Effector memory CD8-positive, alpha-beta T cell (primary cell): ENCODE measurements around the gene ZNF804B.

Experiments used
- ATAC-seq: fragments of 150-1000 bp; cut with Tn5 transposase; replicated peaks from 2 replicates; pipeline ENCODE4 v1.10.0; 2021; ENCODE audit warnings: mild to moderate bottlenecking, moderate library complexity
- DNase-seq, 3 experiments: peaks; one replicate each; pipeline ENCODE4 v3.0.0; 2021
- H3K27ac Mint-ChIP-seq, 2 donors: one replicate each; pipeline ENCODE4 v1.8.0; 2022; ENCODE audit warnings: mild to moderate bottlenecking in 2 of 2, mixed read lengths in 2 of 2, moderate library complexity in 2 of 2
- H3K27me3 Mint-ChIP-seq, 2 donors: one replicate each; pipeline ENCODE4 v1.8.0; 2022; ENCODE audit warnings: mixed read lengths in 2 of 2
- H3K36me3 Mint-ChIP-seq: one replicate; pipeline ENCODE4 v1.8.0; 2022; ENCODE audit warnings: mild to moderate bottlenecking, moderate library complexity, mixed read lengths; ENCODE audit not compliant: insufficient read depth
- H3K4me1 Mint-ChIP-seq, 2 donors: one replicate each; pipeline ENCODE4 v1.8.0; 2022; ENCODE audit warnings: low read depth in 2 of 2, mixed read lengths in 2 of 2
- H3K4me3 Mint-ChIP-seq, 2 donors: one replicate each; pipeline ENCODE4 v1.8.0; 2022; ENCODE audit warnings: mild to moderate bottlenecking in 2 of 2, mixed read lengths in 2 of 2, moderate library complexity in 2 of 2
- H3K9me3 Mint-ChIP-seq, 2 donors: one replicate each; pipeline ENCODE4 v1.8.0; 2022; ENCODE audit warnings: mixed read lengths in 2 of 2

The ZNF804B gene

GRCh38 chr7:88867158-88867557 is 107.7 kb downstream of the ZNF804B start:
- H3K9me3 Mint-ChIP-seq, result peaks cover 13 to 14% of the 10 kb centered on the region in 2 donors
- no peaks in the 10 kb centered on the region for H3K4me1 Mint-ChIP-seq
- H3K27ac Mint-ChIP-seq, result peak overlapping the region in 1 of 2 donors; percentile 1

GRCh38 chr7:88868456-88868855 is 109.0 kb downstream of the ZNF804B start:
- ATAC-seq, result no peak
- Mint-ChIP-seq H3K36me3 (no peaks in the 10 kb centered on the region), H3K27ac (no peak overlapping the region), H3K9me3 (peaks cover 7 to 14% of the 10 kb centered on the region in 2 donors), H3K4me1 (no peaks in the 10 kb centered on the region), H3K27me3 (no peaks in the 10 kb centered on the region), H3K4me3 (no peak overlapping the region)
- no peak for DNase-seq

More at GRCh38 chr7:88867158-88867557, 107.7 kb downstream of the ZNF804B start:
- DNase-seq (no peak), ATAC-seq (no peak)
- Mint-ChIP-seq H3K27me3 (no peaks in the 10 kb centered on the region), H3K4me3 (no peak overlapping the region), H3K36me3 (no peaks in the 10 kb centered on the region)

GRCh38 chr7:88881136-88881535 is 121.6 kb downstream of the ZNF804B start:
- Mint-ChIP-seq H3K27me3 (no peaks in the 10 kb centered on the region), H3K27ac (no peak overlapping the region), H3K4me3 (no peak overlapping the region), H3K36me3 (no peaks in the 10 kb centered on the region), H3K4me1 (no peaks in the 10 kb centered on the region), H3K9me3 (peaks cover 0 to 2% of the 10 kb centered on the region in 2 donors)
- DNase-seq, result no peak
- ATAC-seq, result no peak

GRCh38 chr7:88885131-88885530 is 125.6 kb downstream of the ZNF804B start:
- H3K27ac Mint-ChIP-seq, result no peak overlapping the region
- H3K4me3 Mint-ChIP-seq, result no peak overlapping the region
- H3K27me3 Mint-ChIP-seq, result no peaks in the 10 kb centered on the region
- DNase-seq, result no peak
- H3K36me3 Mint-ChIP-seq, result no peaks in the 10 kb centered on the region
- H3K9me3 Mint-ChIP-seq, result peaks cover 0 to 7% of the 10 kb centered on the region in 2 donors
- ATAC-seq, result no peak
- H3K4me1 Mint-ChIP-seq, result no peaks in the 10 kb centered on the region

GRCh38 chr7:88888684-88889083 is 129.2 kb downstream of the ZNF804B start:
- no peaks in the 10 kb centered on the region for H3K36me3 Mint-ChIP-seq
- ATAC-seq (no peak), DNase-seq (no peak)
- no peaks in the 10 kb centered on the region for H3K27me3 Mint-ChIP-seq
- H3K27ac Mint-ChIP-seq, result no peak overlapping the region
- H3K4me3 Mint-ChIP-seq, result no peak overlapping the region
- no peaks in the 10 kb centered on the region for H3K4me1 Mint-ChIP-seq
- peaks cover 0 to 7% of the 10 kb centered on the region in 2 donors for H3K9me3 Mint-ChIP-seq

- H3K9me3 Mint-ChIP-seq, result peaks cover 0 to 2% of the 10 kb centered on the region in 2 donors
- H3K27me3 Mint-ChIP-seq, result no peaks in the 10 kb centered on the region
These were observed 151.0 kb downstream of the ZNF804B start for GRCh38 chr7:88910516-88910915.

GRCh38 chr7:88912852-88913251 is 153.4 kb downstream of the ZNF804B start:
- no peaks in the 10 kb centered on the region for H3K36me3 Mint-ChIP-seq
- H3K27ac Mint-ChIP-seq, result no peak overlapping the region
- peaks cover 0 to 3% of the 10 kb centered on the region in 2 donors for H3K9me3 Mint-ChIP-seq
- ATAC-seq (no peak), DNase-seq (no peak)
- H3K4me1 Mint-ChIP-seq, result no peaks in the 10 kb centered on the region
- H3K4me3 Mint-ChIP-seq, result no peak overlapping the region
- H3K27me3 Mint-ChIP-seq, result no peaks in the 10 kb centered on the region

More at GRCh38 chr7:88910516-88910915, 151.0 kb downstream of the ZNF804B start:
- ATAC-seq (no peak), DNase-seq (no peak)
- Mint-ChIP-seq H3K36me3 (no peaks in the 10 kb centered on the region), H3K4me3 (no peak overlapping the region), H3K27ac (no peak overlapping the region), H3K4me1 (no peaks in the 10 kb centered on the region)

- H3K27ac Mint-ChIP-seq, result no peak overlapping the region
- no peak overlapping the region for H3K4me3 Mint-ChIP-seq
- H3K4me1 Mint-ChIP-seq, result no peaks in the 10 kb centered on the region
- no peak for ATAC-seq
- no peak for DNase-seq
- no peaks in the 10 kb centered on the region for H3K36me3 Mint-ChIP-seq
- no peaks in the 10 kb centered on the region for H3K27me3 Mint-ChIP-seq
- H3K9me3 Mint-ChIP-seq, result peaks cover 0 to 1% of the 10 kb centered on the region in 2 donors
These were observed 156.1 kb downstream of the ZNF804B start for GRCh38 chr7:88915615-88916014.

GRCh38 chr7:88919478-88920131 is 160.1 kb downstream of the ZNF804B start:
- H3K27me3 Mint-ChIP-seq, result no peaks in the 10 kb centered on the region
- no peak for DNase-seq
- no peaks in the 10 kb centered on the region for H3K36me3 Mint-ChIP-seq
- H3K4me3 Mint-ChIP-seq, result no peak overlapping the region
- no peak overlapping the region for H3K27ac Mint-ChIP-seq
- no peak for ATAC-seq
- H3K4me1 Mint-ChIP-seq, result no peaks in the 10 kb centered on the region
- H3K9me3 Mint-ChIP-seq, result peaks cover 4 to 5% of the 10 kb centered on the region in 2 donors

- no peak for ATAC-seq
- H3K9me3 Mint-ChIP-seq, result peaks cover 15 to 21% of the 10 kb centered on the region in 2 donors
- no peaks in the 10 kb centered on the region for H3K27me3 Mint-ChIP-seq
- H3K36me3 Mint-ChIP-seq, result no peaks in the 10 kb centered on the region
- H3K4me3 Mint-ChIP-seq, result no peak overlapping the region
- no peak for DNase-seq
- no peak overlapping the region for H3K27ac Mint-ChIP-seq
- no peaks in the 10 kb centered on the region for H3K4me1 Mint-ChIP-seq
These were observed 163.4 kb downstream of the ZNF804B start for GRCh38 chr7:88922944-88923343.

- H3K36me3 Mint-ChIP-seq, result no peaks in the 10 kb centered on the region
- H3K4me3 Mint-ChIP-seq, result no peak overlapping the region
- no peak overlapping the region for H3K27ac Mint-ChIP-seq
- no peaks in the 10 kb centered on the region for H3K27me3 Mint-ChIP-seq
- peaks cover 17 to 21% of the 10 kb centered on the region in 2 donors for H3K9me3 Mint-ChIP-seq
- no peak for ATAC-seq
- DNase-seq, result no peak
- no peaks in the 10 kb centered on the region for H3K4me1 Mint-ChIP-seq
These were observed 168.8 kb downstream of the ZNF804B start for GRCh38 chr7:88928276-88928675.

GRCh38 chr7:88929719-88930118 is 170.2 kb downstream of the ZNF804B start:
- ATAC-seq (no peak), DNase-seq (no peak)
- Mint-ChIP-seq H3K4me1 (no peaks in the 10 kb centered on the region), H3K4me3 (no peak overlapping the region), H3K9me3 (peaks cover 14 to 15% of the 10 kb centered on the region in 2 donors), H3K27me3 (no peaks in the 10 kb centered on the region), H3K36me3 (no peaks in the 10 kb centered on the region), H3K27ac (no peak overlapping the region)

- no peak overlapping the region for H3K4me3 Mint-ChIP-seq
- no peak for DNase-seq
- no peaks in the 10 kb centered on the region for H3K27me3 Mint-ChIP-seq
- H3K9me3 Mint-ChIP-seq, result peaks cover 0 to 8% of the 10 kb centered on the region in 2 donors
- no peaks in the 10 kb centered on the region for H3K36me3 Mint-ChIP-seq
- no peak overlapping the region for H3K27ac Mint-ChIP-seq
- no peak for ATAC-seq
- no peaks in the 10 kb centered on the region for H3K4me1 Mint-ChIP-seq
These were observed 173.8 kb downstream of the ZNF804B start for GRCh38 chr7:88933285-88933684.

GRCh38 chr7:88942815-88943501 is 183.5 kb downstream of the ZNF804B start:
- no peak overlapping the region for H3K27ac Mint-ChIP-seq
- peaks cover 5 to 8% of the 10 kb centered on the region in 2 donors for H3K9me3 Mint-ChIP-seq
- no peak for ATAC-seq

More at GRCh38 chr7:88942815-88943501, 183.5 kb downstream of the ZNF804B start:
- Mint-ChIP-seq H3K36me3 (no peaks in the 10 kb centered on the region), H3K4me1 (no peaks in the 10 kb centered on the region), H3K4me3 (no peak overlapping the region), H3K27me3 (no peaks in the 10 kb centered on the region)
- no peak for DNase-seq
